ENCODE measurements around the gene MYOM3. TPM values are rescaled to one million over a fixed set of nuclear protein-coding genes. Genes with fewer than 3 reads are reported as not detected.
A peak's percentile ranks its signal among the peaks of the same experiment; 100 is the strongest.

The MYOM3 gene
- total RNA-seq, 2 donors from 2014 or later: not detected

DNA sequence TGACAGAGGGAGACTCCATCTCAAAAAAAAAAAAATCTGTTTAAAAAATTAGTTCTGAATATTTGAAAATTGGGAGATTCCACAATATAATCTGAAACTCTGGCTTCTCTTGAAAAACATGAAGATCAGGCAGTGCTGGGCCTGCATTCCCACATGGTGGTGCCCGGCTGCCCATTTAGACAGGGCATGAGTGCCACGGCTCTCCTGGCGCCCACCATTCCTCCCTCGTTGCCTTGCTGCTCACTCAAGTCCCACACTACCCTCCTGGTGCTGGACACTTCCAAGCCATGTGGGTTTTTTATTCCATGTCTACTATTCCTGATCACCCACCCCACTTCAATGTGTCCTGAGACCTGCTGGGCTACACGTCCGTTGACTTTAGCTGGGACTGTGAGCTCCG lies 10.8 kb upstream of the MYOM3 start:
- no peak overlapping the region for H3K27ac Mint-ChIP-seq
- no peaks in the 10 kb centered on the region for H3K36me3 Mint-ChIP-seq
- ATAC-seq (no peak), DNase-seq (ENCODE audit: low spot score in 2 of 2) (no peak)
- no peaks in the 10 kb centered on the region for H3K9me3 Mint-ChIP-seq

DNA sequence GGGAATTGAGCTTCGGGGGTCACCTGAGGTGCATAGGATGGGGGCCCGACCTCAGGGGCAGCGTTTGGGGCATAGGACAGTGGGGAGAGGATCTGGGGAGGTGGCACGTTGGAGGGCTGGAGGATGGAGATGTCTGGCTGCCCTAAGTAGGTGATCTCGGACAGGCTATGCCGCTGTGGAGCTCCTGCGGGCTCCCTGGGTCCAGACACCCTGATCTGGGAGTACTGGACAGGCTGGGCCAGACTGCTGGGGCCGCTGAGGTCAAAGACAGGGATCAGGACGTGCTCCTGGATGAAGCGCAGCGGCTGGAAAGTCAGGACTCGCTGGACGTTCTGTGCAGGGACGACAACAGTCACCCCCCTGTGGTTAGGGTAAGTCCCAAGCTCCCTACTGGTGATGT lies 9.5 kb upstream of the MYOM3 start:
- Mint-ChIP-seq H3K9me3 (no peaks in the 10 kb centered on the region), H3K27ac (no peak overlapping the region), H3K36me3 (no peaks in the 10 kb centered on the region)
- no peak for ATAC-seq
- DNase-seq (ENCODE audit: low spot score in 2 of 2): no peak

DNA sequence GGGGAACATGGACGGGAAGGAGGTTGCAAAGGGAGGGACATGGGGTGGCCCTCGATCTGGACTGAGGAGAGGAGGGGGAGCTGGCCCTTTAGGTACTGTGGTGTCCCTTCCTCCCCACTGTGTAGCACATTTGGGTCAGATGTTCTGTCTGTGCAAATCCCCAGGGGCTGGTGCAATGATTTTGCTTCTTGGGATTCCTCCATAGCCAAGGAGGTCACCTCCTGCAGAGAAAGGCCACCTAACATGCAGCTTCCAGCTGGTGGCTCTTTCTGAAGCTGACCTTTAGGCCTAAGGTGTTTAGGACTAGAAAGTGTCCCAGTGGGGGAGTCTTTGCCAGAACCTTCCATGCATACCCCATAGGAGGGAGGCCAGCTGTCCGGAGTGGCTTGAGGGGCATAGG lies 9.0 kb upstream of the MYOM3 start:
- no peak for DNase-seq (ENCODE audit: low spot score in 2 of 2)
- no peaks in the 10 kb centered on the region for H3K36me3 Mint-ChIP-seq

DNA sequence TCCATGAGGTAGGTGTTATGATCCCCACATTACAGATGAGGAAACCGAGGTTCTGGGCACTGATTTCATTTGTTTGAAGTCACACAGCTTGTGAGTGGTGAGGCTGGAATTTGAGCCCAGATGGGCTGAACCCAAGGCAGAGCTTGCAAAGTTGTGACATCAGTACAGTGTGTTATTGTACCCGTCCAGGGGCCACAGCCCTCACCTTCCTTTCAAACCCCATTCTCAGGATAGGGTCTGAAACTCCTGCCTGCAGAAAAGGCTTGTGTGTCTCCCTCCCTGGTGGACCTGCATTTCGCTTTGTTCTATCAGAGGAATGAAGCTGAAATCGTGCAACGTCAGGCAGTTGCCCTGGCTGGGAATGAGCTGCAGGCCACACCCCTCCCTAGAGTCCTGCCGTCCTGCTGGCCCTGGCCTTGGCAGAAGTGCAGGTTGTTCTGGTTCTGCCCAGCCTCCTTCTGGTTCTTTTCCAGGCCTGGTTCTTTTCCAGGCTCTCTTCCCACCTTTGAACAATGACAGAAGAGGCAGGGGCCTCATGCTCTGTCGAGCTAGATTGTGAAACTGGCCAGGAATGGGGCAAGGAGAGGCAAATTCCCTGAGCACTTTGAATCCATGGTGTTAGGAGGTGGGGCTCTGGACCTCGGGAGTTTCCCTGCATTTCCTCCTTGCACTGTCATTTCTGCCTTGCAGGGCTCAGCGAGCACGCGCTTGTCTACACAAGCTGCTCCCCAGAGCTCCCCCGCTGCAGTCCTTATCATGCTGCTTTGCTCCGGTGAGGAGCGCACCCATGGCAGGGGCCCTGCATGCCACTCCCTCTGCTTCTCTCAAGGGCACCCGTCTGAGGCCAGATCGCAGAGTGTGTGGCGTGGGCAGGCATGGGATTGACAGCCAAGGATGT lies 8.2 kb upstream of the MYOM3 start:
- Mint-ChIP-seq H3K36me3 (no peaks in the 10 kb centered on the region), H3K9me3 (no peaks in the 10 kb centered on the region), H3K27ac (no peak overlapping the region)
- ATAC-seq: no peak
- no peak for DNase-seq (ENCODE audit: low spot score in 2 of 2)

More for the DNA sequence above, 9.0 kb upstream of the MYOM3 start:
- ATAC-seq: no peak
- no peaks in the 10 kb centered on the region for H3K9me3 Mint-ChIP-seq
- no peak overlapping the region for H3K27ac Mint-ChIP-seq

DNA sequence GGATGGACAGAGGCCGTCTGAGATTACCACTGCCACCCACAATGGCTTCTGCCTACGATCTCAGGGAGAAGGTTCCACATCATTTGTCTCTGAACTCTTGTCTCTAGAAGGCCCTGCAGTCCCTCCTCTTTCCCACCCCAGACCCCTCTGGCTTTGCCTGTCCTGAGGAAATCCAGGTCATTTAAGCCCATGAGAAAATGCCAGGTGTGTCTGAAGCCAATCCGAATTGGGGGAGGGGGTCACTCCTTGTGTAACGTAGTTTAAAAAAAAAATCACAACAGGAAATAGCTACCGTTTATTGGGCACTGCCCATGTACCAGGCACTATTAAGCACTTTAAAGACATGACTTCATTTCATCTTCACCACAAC lies 7.5 kb upstream of the MYOM3 start:
- ATAC-seq: no peak
- Mint-ChIP-seq H3K36me3 (no peaks in the 10 kb centered on the region), H3K9me3 (no peaks in the 10 kb centered on the region), H3K27ac (no peak overlapping the region)
- no peak for DNase-seq (ENCODE audit: low spot score in 2 of 2)

DNA sequence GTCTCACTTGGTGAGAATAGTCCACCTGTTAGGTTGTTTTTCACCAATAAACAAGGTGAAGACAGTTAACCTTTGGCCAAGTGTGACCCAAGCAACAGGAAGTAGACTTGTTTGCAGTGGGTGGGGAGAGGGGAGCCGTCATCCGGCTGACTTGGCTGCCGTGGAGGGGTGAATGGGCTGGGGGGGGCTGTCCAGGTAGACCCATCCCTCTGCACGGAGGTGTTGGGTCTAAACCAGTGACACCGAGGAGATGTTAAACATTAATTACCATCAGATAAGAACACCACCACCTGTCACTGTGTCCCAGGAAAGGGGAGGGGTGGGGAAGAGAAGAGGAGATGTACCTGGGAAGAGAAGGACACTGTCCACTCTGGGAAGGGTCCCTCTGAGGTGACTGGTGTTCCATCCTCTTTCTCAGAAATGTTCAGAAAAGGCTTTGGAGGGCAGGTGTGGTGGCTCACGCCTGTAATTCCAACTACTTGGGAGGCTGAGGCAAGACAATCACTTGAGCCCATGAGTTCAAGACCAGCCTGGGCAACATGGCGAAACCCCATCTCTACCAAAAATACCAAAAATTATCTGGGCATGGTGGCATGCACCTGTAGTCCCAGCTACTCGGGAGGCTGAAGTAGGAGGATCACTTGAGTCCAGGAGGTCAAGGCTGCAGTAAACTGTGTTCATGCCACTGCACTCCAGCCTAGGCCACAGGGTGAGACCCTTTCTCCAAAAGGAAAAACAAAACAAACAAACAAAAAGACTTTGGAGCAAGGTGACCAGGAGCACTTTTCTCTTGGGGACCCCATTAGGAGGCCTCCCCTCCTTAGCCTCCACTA lies 6.7 kb upstream of the MYOM3 start:
- H3K36me3 Mint-ChIP-seq: no peaks in the 10 kb centered on the region
- no peak for DNase-seq (ENCODE audit: low spot score in 2 of 2)

DNA sequence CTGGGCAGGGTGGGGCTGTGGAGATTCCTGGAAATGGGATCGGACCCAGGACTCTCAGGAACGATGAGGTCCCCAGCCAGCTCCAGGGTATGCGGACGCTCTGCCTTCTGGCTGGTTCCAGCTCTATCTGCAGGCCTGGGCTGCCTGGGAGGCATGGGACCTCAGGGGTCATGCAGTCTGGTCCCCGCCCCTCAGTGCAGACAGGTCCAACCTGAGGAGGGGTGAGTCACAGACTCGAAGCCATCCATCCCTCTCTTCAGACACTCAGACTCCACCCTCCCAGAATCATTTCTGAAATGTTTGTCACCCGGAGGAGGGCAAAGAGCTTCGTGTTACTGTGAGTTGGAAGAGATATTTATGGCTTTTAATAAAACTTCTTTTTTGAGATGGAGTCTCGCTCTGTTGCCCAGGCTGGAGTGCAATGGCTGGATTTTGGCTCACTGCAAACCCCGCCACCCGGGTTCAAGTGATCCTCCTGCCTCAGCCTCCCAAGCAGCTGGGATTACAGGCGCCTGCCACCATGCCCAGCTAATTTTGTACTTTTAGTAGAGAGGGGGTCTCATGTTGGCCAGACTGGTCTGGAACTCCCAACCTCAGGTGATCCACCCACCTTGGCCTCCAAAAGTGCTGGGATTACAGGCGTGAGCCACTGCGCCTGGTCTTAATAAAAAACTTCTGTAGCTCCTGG lies 5.9 kb upstream of the MYOM3 start:
- ATAC-seq: no peak
- Mint-ChIP-seq H3K9me3 (no peaks in the 10 kb centered on the region), H3K36me3 (no peaks in the 10 kb centered on the region), H3K27ac (no peak overlapping the region)
- no peak for DNase-seq (ENCODE audit: low spot score in 2 of 2)

More for the DNA sequence above, 6.7 kb upstream of the MYOM3 start:
- no peaks in the 10 kb centered on the region for H3K9me3 Mint-ChIP-seq
- H3K27ac Mint-ChIP-seq: no peak overlapping the region
- ATAC-seq: no peak

DNA sequence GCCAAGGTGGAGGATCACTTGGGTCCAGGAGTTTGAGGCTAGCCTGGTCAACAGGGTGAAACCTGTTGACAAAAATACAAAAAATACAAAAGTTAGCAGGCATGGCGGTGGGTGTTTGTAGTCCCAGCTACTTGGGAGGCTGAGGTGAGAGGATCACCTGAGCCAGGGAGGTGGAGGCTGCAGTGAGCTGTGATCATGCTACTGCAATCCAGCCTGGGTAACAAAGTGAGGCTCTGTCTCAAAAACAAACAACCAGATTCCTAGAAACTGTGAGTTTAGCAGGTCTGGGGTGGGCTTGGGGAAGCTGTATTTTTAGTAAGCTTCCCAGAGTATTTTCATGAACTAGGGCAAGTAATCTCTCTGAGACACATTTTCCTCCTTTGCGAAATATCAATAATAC lies 5.2 kb upstream of the MYOM3 start:
- no peaks in the 10 kb centered on the region for H3K36me3 Mint-ChIP-seq
- DNase-seq (ENCODE audit: low spot score in 2 of 2): no peak
- no peak overlapping the region for H3K27ac Mint-ChIP-seq
- no peak for ATAC-seq
- no peaks in the 10 kb centered on the region for H3K9me3 Mint-ChIP-seq

DNA sequence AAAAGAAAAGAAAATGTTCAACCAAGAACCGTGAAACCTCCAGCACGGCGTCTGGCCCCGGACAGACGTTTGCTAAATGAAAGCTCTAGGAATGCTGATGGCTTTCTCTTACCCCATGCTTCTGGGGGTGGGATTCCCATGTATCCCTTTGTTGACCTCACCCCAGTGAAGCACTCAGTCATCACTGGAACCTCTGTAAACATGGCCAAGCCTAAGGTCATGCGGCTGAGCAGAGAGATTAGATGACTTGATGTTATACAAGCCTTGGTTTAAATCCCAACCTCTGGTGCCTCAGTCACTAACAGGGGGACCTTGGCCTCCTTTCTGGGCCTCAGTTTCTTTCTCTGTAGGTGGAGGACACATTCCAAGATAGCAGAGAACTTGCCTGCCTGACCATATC lies 2.8 kb upstream of the MYOM3 start:
- Mint-ChIP-seq H3K36me3 (no peaks in the 10 kb centered on the region), H3K9me3 (no peaks in the 10 kb centered on the region), H3K27ac (no peak overlapping the region)
- ATAC-seq (no peak), DNase-seq (ENCODE audit: low spot score in 2 of 2) (no peak)

DNA sequence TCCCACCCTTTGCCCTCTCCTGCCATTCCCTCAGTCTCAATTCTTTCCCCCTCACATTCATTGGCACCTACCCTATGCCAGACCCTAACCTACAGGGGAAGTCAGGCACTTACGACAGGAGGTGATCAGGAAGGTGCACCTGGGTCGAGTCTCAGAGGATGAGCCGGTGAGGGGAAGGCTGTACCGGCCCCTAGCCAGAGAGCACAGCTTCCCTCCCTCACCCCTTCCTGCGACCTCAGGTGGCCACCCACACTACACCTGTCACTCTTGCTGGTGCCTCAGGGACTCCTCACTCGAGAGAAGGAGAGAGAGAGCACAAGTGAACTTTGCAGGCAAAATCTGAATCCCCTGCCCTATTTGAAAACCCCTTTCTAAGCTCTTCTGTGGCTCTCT lies 1.7 kb upstream of the MYOM3 start:
- Mint-ChIP-seq H3K9me3 (no peaks in the 10 kb centered on the region), H3K36me3 (no peaks in the 10 kb centered on the region), H3K27ac (no peak overlapping the region)
- ATAC-seq (no peak), DNase-seq (ENCODE audit: low spot score in 2 of 2) (no peak)

DNA sequence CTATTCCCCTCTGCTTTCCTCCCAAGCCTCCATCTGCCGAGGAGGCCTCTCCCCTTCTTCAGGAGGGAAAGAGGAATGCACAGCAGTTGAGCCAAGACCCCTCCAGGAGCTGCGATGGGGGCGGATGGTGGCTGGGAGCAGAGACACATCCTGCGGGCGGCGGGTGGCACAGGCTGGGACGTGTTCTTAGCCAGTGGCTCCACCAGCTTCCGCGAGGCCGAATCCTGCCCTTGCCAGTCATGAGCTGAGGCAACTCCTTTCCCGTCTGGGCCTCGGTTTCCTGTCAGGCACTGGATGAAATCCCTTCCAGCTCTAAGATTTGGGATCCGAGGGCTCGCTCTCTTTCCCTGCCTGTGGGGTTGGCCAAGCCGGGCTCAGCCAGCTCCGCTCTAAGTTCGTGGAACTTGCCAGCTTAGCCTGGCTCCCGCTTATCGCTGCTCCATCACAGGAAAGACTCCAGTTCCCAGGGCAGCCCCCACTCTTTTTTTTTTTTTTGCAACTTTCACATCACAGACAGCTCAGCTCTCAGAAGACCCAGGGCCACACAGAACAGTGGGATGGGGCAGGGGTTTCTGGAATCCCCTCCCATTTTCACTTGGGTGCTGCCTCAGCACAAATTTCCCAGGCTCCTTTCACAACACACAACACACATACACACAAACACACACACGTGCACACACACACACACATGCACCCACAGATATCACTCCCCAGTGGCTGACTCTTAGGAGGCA lies 506 bp downstream of the MYOM3 start:
- Mint-ChIP-seq H3K27ac (no peak overlapping the region), H3K36me3 (no peaks in the 10 kb centered on the region), H3K9me3 (no peaks in the 10 kb centered on the region)
- no peak for DNase-seq (ENCODE audit: low spot score in 2 of 2)
- no peak for ATAC-seq

DNA sequence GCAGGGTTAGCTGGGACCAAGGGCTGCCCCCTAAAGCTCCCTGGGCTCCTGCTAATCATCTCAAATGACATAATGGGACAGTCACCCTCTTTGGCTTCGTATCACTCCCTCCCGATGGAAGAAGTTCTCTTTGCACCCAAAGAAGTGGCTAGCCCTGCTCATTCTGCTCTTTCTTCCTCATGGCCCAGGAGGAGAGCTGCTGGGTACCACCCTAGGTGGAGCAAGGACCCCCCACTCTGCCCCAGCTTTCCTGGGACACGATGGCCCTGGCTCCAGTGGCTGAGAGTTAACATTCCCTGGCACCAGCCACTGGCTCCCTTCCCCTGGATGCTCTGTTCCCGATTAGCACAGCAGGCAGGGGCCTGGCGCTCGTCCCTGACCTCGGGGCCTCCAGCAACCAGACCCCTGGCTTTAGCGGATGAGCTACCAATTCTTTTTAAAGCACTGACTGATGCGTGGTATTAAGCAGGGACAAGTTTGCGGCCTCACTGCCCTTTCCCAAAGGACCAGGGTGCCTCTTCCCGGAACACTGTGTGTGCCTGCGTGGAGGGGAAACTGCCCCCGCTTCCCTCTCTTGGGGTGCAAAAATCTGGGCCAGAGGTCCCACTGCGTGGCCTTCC lies 1.2 kb downstream of the MYOM3 start:
- H3K36me3 Mint-ChIP-seq: no peaks in the 10 kb centered on the region
- no peaks in the 10 kb centered on the region for H3K9me3 Mint-ChIP-seq
- DNase-seq (ENCODE audit: low spot score in 2 of 2): no peak
- H3K27ac Mint-ChIP-seq: no peak overlapping the region
- ATAC-seq: no peak

DNA sequence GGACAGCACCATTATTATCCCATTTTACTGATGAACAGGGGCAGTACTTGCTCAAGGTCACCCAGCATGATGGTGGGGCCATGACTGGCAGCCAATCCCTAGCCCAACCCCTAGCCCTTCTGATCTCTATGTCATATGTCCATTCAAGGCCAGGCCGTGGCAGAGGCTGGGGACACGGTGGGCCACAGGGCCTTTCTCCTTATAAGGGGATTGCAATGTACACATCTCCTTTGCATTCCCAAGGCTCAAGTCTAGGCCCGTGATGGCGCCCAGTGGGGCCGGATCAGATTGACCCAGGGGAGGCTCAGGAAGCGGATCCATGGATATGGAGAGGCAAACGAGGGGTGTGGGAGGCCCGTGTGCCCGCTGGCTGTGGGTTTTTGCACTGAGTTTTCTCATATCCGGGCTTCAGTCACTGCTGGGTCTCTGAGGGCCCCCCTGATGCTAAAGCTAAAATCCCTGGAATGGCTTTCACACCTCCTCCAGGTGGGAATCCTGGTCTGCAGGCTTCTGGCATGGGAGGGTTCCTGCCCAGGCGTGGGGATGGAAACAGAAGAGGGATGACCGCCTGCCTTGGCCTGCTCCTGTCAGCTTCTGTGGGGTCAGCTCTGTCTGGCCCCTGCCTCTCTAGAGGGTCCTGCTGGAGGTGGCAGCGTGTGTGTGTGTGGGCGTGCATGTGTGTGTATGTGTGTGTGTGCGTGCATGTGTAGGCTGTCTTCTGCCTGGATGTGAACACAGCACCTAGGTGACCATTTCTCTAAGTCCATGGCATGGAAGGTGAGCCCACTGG lies 2.1 kb downstream of the MYOM3 start:
- no peaks in the 10 kb centered on the region for H3K9me3 Mint-ChIP-seq
- H3K27ac Mint-ChIP-seq: no peak overlapping the region
- no peak for DNase-seq (ENCODE audit: low spot score in 2 of 2)
- no peaks in the 10 kb centered on the region for H3K36me3 Mint-ChIP-seq
- no peak for ATAC-seq

DNA sequence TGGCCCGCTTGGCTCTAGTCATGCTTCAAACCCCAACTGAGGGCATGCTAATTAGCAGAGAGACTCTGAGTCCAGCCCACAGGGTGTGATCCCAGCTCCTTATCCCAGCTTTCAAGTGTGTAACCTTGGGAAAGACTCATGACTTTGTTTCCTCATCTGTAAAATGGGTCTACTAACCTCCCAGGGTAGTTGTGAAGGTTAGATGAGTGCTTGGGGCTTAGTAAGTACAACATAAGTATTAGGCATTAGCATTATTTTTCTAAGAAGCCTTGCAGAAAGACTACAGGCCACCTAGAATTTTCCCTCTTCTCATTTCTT lies 2.8 kb downstream of the MYOM3 start:
- no peaks in the 10 kb centered on the region for H3K9me3 Mint-ChIP-seq

DNA sequence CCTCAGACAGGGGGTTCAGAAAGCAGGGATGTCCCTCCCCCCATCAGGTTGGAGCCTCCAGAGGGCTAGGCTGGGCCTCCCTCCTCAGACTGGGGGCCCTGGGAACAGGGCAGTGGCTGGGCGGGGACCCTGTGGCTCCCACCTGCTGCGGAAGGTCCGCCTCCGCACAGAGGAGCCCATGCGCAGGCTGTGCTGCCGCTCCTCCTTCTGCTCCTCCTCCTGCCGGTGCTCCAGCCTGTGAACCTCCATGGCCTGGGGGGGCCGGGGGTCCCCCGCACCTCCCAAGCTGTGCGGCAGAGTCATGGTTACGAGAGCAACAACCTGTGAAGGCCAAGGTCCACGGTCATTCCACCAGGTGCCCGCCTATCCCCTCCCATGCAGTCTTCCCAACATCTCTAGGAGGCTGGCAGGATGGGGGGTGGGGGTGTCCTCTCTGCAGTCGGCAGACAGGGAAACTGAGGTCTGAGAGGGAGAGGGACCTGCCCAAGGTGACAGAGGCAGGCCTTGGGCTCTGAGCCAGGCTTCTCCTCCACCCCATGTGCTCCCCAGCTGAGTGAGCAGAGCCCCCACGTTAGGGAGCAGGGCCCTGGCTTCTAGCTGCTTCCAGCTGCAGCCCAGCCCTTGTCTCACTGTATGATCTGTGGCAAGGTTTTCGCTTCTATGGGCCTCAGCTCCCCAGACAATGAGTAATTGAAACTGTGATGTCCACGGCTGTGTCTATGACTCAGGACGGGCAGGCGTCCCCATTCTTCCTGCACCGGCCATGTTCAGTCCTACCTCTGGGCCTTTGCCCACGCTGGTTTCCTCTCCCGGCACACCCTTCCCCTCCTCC lies 3.4 kb downstream of the MYOM3 start:
- DNase-seq (ENCODE audit: low spot score in 2 of 2) (no peak), ATAC-seq (peak; percentile 50 to 76)
- H3K27ac Mint-ChIP-seq: no peak overlapping the region
- no peaks in the 10 kb centered on the region for H3K9me3 Mint-ChIP-seq
- H3K36me3 Mint-ChIP-seq: no peaks in the 10 kb centered on the region

More for the DNA sequence above, 2.8 kb downstream of the MYOM3 start:
- no peak overlapping the region for H3K27ac Mint-ChIP-seq
- DNase-seq (ENCODE audit: low spot score in 2 of 2) (no peak), ATAC-seq (no peak)
- H3K36me3 Mint-ChIP-seq: no peaks in the 10 kb centered on the region

Data from activated naive CD4-positive, alpha-beta T cell treated with anti-CD3 and anti-CD28 coated beads, Interleukin-2, amount 50 U/mL, for 72 hours (primary cell).